IPS DF 6.9 (cell line): Measurements from ENCODE around the gene DNAH5.

Source experiments
- DNase-seq: peaks from one replicate; pipeline ENCODE4 v3.0.0-alpha.2; 2013; ENCODE audit warnings: low read depth, low spot score
- H3K27ac ChIP-seq: one replicate; pipeline ENCODE4 v1.5.1; 2013; ENCODE audit warnings: low read length, control low read depth
- H3K27me3 ChIP-seq: 2 replicates; pipeline ENCODE4 v1.6.1; 2013; ENCODE audit warnings: mild to moderate bottlenecking, low read length; ENCODE audit not compliant: control insufficient read depth, insufficient read depth
- H3K36me3 ChIP-seq: 2 replicates; pipeline ENCODE4 v1.6.1; 2013; ENCODE audit warnings: low read length; ENCODE audit not compliant: control insufficient read depth, insufficient read depth
- H3K4me1 ChIP-seq: 2 replicates; pipeline ENCODE4 v1.6.1; 2013; ENCODE audit warnings: low read length; ENCODE audit not compliant: control insufficient read depth, insufficient read depth
- H3K4me3 ChIP-seq: 2 replicates; pipeline ENCODE4 v1.5.1; 2013; ENCODE audit warnings: mild to moderate bottlenecking, low read length
- H3K9me3 ChIP-seq: 2 replicates; pipeline ENCODE4 v1.6.1; 2013; ENCODE audit warnings: low read length, inconsistent platforms; ENCODE audit not compliant: control insufficient read depth, insufficient read depth
- WGBS: extraction: QIAGEN DNeasy Blood & Tissue Kit; methylation state at CpG from one replicate; pipeline ENCODE4 v1.1.7; 2013; ENCODE audit warnings: mixed read lengths, missing lambda C conversion rate; ENCODE audit not compliant: insufficient read length, insufficient coverage; 5-methylcytosine and 5-hydroxymethylcytosine counted together

DNAH5 gene

GRCh38 chr5:13919087-13919486 lies 25.4 kb downstream of the DNAH5 start:
- WGBS: no CpG with 5 or more reads among the region's 15 CpGs
- no peaks in the 10 kb centered on the region for H3K4me1 ChIP-seq

GRCh38 chr5:13917061-13917460 lies 27.4 kb downstream of the DNAH5 start:
- H3K36me3 ChIP-seq: no peaks in the 10 kb centered on the region
- WGBS: no CpG with 5 or more reads among the region's 5 CpGs
- no peaks in the 10 kb centered on the region for H3K9me3 ChIP-seq
- DNase-seq: no peak
- no peak overlapping the region for H3K27ac ChIP-seq
- no peaks in the 10 kb centered on the region for H3K27me3 ChIP-seq
- H3K4me1 ChIP-seq: no peaks in the 10 kb centered on the region
- no peak overlapping the region for H3K4me3 ChIP-seq

More at GRCh38 chr5:13919087-13919486, 25.4 kb downstream of the DNAH5 start:
- no peaks in the 10 kb centered on the region for H3K9me3 ChIP-seq
- H3K27me3 ChIP-seq: no peaks in the 10 kb centered on the region
- no peak overlapping the region for H3K4me3 ChIP-seq
- no peak overlapping the region for H3K27ac ChIP-seq
- DNase-seq: no peak
- H3K36me3 ChIP-seq: no peaks in the 10 kb centered on the region

GRCh38 chr5:13913962-13914361 lies 30.5 kb downstream of the DNAH5 start:
- Histone ChIP-seq H3K4me3 (no peak overlapping the region), H3K36me3 (no peaks in the 10 kb centered on the region), H3K9me3 (no peaks in the 10 kb centered on the region), H3K27me3 (no peaks in the 10 kb centered on the region), H3K27ac (no peak overlapping the region), H3K4me1 (no peaks in the 10 kb centered on the region)
- no CpG with 5 or more reads among the region's 3 CpGs for whole genome bisulfite sequencing
- DNase-seq: no peak

- Histone ChIP-seq H3K36me3 (no peaks in the 10 kb centered on the region), H3K4me1 (no peaks in the 10 kb centered on the region), H3K27ac (no peak overlapping the region), H3K27me3 (no peaks in the 10 kb centered on the region), H3K9me3 (no peaks in the 10 kb centered on the region), H3K4me3 (no peak overlapping the region)
- WGBS: no CpG with 5 or more reads among the region's 13 CpGs
- DNase-seq: no peak
Observed at GRCh38 chr5:13910637-13911288, 33.7 kb downstream of the DNAH5 start.

- Histone ChIP-seq H3K36me3 (no peaks in the 10 kb centered on the region), H3K9me3 (no peaks in the 10 kb centered on the region), H3K27ac (no peak overlapping the region), H3K4me3 (no peak overlapping the region), H3K27me3 (no peaks in the 10 kb centered on the region), H3K4me1 (no peaks in the 10 kb centered on the region)
- DNase-seq: no peak
- WGBS: no CpG with 5 or more reads among the region's 2 CpGs
Observed at GRCh38 chr5:13910201-13910600, 34.3 kb downstream of the DNAH5 start.

- H3K27ac ChIP-seq: no peak overlapping the region
- WGBS: no CpG with 5 or more reads among the region's 1 CpG
- no peaks in the 10 kb centered on the region for H3K4me1 ChIP-seq
- no peak overlapping the region for H3K4me3 ChIP-seq
- no peaks in the 10 kb centered on the region for H3K9me3 ChIP-seq
- DNase-seq: no peak
- no peaks in the 10 kb centered on the region for H3K27me3 ChIP-seq
- no peaks in the 10 kb centered on the region for H3K36me3 ChIP-seq
Observed at GRCh38 chr5:13909271-13909670, 35.2 kb downstream of the DNAH5 start.

- Histone ChIP-seq H3K9me3 (no peaks in the 10 kb centered on the region), H3K27me3 (no peaks in the 10 kb centered on the region), H3K27ac (no peak overlapping the region), H3K36me3 (no peaks in the 10 kb centered on the region), H3K4me3 (no peak overlapping the region), H3K4me1 (no peaks in the 10 kb centered on the region)
- DNase-seq: no peak
- no CpG with 5 or more reads among the region's 6 CpGs for WGBS
Observed at GRCh38 chr5:13898569-13898968, 45.9 kb downstream of the DNAH5 start.

GRCh38 chr5:13878357-13878756 lies 66.1 kb downstream of the DNAH5 start:
- no CpG with 5 or more reads among the region's 4 CpGs for WGBS
- Histone ChIP-seq H3K27me3 (no peaks in the 10 kb centered on the region), H3K9me3 (no peaks in the 10 kb centered on the region), H3K27ac (no peak overlapping the region), H3K4me3 (no peak overlapping the region), H3K4me1 (no peaks in the 10 kb centered on the region), H3K36me3 (no peaks in the 10 kb centered on the region)
- DNase-seq: no peak

GRCh38 chr5:13866792-13867191 lies 77.7 kb downstream of the DNAH5 start:
- no peak overlapping the region for H3K4me3 ChIP-seq
- H3K9me3 ChIP-seq: no peaks in the 10 kb centered on the region
- H3K36me3 ChIP-seq: no peaks in the 10 kb centered on the region
- no peak for DNase-seq
- no peaks in the 10 kb centered on the region for H3K4me1 ChIP-seq
- H3K27me3 ChIP-seq: no peaks in the 10 kb centered on the region
- WGBS: no CpG with 5 or more reads among the region's 5 CpGs
- H3K27ac ChIP-seq: no peak overlapping the region

- Histone ChIP-seq H3K36me3 (no peaks in the 10 kb centered on the region), H3K27me3 (no peaks in the 10 kb centered on the region), H3K27ac (no peak overlapping the region), H3K4me3 (no peak overlapping the region), H3K4me1 (no peaks in the 10 kb centered on the region), H3K9me3 (no peaks in the 10 kb centered on the region)
- no peak for DNase-seq
Observed at GRCh38 chr5:13865312-13865711, 79.2 kb downstream of the DNAH5 start.

- no peak overlapping the region for H3K27ac ChIP-seq
- no peak overlapping the region for H3K4me3 ChIP-seq
- DNase-seq: no peak
- no peaks in the 10 kb centered on the region for H3K4me1 ChIP-seq
- H3K36me3 ChIP-seq: no peaks in the 10 kb centered on the region
- WGBS: no CpG with 5 or more reads among the region's 4 CpGs
- H3K27me3 ChIP-seq: no peaks in the 10 kb centered on the region
- H3K9me3 ChIP-seq: no peaks in the 10 kb centered on the region
Observed at GRCh38 chr5:13860146-13860545, 84.3 kb downstream of the DNAH5 start.
